VCaP (cell line): Measurements from ENCODE around the gene OR6K2.

ENCODE experiments used
- H3K27ac ChIP-seq: fragments of 450-650 bp; 2 replicates; pipeline ENCODE4 v1.5.1; 2017
- TF ChIP-seq, protein P1 (sequence below): fragments of 450-650 bp; conservative IDR thresholded peaks from 2 replicates; pipeline ENCODE4 v1.5.1; 2017; ENCODE audit warnings: mild to moderate bottlenecking, moderate library complexity

The OR6K2 gene

DNA sequence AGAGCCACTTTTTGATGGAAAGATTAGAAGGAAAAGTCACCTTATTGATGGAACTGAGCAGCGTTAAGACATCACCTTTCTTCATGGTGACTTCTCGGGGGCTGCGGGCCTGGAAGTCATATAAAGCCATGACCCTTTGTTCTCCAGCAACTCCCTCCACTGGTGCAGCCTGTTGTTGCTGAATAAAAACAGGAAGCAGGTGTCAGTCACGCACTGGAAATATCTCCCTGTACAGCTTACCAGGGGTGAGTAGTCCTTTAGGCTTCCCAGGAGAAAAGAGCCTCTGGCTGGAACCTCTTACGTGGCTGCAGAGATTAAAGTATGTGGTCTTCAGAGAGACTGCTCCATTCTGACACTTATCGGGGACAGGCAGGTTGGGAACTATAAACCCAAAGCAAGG lies 45.9 kb downstream of the OR6K2 start:
- TF ChIP-seq, protein P1, sequence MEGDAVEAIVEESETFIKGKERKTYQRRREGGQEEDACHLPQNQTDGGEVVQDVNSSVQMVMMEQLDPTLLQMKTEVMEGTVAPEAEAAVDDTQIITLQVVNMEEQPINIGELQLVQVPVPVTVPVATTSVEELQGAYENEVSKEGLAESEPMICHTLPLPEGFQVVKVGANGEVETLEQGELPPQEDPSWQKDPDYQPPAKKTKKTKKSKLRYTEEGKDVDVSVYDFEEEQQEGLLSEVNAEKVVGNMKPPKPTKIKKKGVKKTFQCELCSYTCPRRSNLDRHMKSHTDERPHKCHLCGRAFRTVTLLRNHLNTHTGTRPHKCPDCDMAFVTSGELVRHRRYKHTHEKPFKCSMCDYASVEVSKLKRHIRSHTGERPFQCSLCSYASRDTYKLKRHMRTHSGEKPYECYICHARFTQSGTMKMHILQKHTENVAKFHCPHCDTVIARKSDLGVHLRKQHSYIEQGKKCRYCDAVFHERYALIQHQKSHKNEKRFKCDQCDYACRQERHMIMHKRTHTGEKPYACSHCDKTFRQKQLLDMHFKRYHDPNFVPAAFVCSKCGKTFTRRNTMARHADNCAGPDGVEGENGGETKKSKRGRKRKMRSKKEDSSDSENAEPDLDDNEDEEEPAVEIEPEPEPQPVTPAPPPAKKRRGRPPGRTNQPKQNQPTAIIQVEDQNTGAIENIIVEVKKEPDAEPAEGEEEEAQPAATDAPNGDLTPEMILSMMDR: no peak
- no peak overlapping the region for H3K27ac ChIP-seq

DNA sequence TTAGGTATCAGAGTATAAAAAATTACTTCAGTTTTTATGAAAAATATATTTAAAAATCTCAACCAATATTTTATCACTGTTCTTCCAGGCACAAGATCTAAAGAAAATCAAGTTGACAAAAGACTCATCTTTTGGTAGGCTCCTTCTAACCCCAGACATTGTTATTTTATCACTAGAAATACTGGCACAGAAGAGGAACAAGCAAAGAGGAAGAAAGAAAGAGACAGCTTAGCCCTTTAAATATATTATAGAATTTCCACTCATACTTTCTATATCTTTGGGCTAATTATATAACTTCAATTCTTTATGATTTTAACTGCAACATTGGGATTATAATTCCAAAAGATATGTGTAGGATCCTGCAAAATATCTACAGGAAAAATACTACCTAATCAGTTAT lies 46.4 kb downstream of the OR6K2 start:
- no peak overlapping the region for H3K27ac ChIP-seq
- TF ChIP-seq, protein P1: no peak

DNA sequence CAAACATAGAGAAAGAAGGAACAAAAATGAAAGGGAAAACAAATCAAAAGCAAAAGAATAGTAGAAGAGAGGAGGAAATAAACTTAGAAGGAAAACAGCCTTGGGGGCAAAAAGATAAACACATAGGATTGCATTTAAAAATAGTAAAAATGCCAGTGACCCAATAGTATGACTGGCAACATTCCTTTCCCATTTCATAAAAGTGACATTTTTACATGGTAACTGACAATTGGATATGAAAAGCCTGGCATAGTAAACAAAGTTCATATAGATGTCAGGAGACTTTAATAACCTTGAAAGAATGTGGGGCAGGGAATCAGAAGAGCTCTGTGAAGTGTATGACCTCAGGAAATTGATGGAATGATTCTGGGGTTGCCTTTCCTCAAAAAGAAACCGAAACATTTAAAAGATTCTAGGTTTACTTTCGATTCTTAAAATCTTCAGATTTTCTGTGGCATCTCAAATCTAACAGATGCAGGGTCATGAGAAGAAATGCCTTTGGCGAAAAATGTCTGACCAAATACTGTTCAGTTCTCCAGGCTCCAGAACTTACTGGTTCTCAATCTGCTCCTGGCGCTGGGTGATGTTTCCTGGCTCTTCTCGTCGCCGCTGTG lies 47.6 kb downstream of the OR6K2 start:
- TF ChIP-seq, protein P1: no peak
- no peak overlapping the region for H3K27ac ChIP-seq
